ENCODE measurements around the gene KCNAB2. TPM values are rescaled to one million over a fixed set of nuclear protein-coding genes. Genes with fewer than 3 reads are reported as not detected.

Gene KCNAB2
- polyA plus RNA-seq, 3 donors = 11.5 to 178 (median 22.7) TPM

GRCh38 chr1:6136516-6137220 is 91.0 kb downstream of the KCNAB2 start:
- Mint-ChIP-seq H3K36me3 (no peaks in the 10 kb centered on the region), H3K9me3 (peaks cover 0 to 6% (median 2%) of the 10 kb centered on the region in 7 donors), H3K4me1 (no peaks in the 10 kb centered on the region), H3K4me3 (no peak overlapping the region), H3K27ac (peak overlapping the region in 1 of 7 donors; percentile 35), H3K27me3 (ENCODE audit: low read depth in 3 of 3) (peaks cover 0 to 8% (median 4%) of the 10 kb centered on the region in 3 donors)
- Histone ChIP-seq H3K9me3 (replicated peaks in 1 of 2; ENCODE audit: control insufficient read depth in 1 of 2, insufficient read depth in 1 of 2, low read length in 2 of 2) (no peaks in the 10 kb centered on the region), H3K27me3 (ENCODE audit: control insufficient read depth in 2 of 2, insufficient read depth in 2 of 2, low read length in 2 of 2) (no peaks in the 10 kb centered on the region), H3K4me1 (ENCODE audit: control insufficient read depth in 1 of 2, insufficient read depth in 2 of 2, low read length in 2 of 2) (no peaks in the 10 kb centered on the region), H2AFZ (ENCODE audit: insufficient read depth, low read depth, low read length, poor library complexity, severe bottlenecking) (no peak overlapping the region), H4K20me1 (ENCODE audit: insufficient read depth, low read length) (no peaks in the 10 kb centered on the region), H3K4me2 (replicated peaks; ENCODE audit: extremely low read depth, low read length, poor library complexity, severe bottlenecking) (no peak overlapping the region), H3K4me3 (replicated peaks in 1 of 3; ENCODE audit: low read depth in 2 of 3, low read length in 3 of 3) (no peak overlapping the region), H3K36me3 (replicated peaks in 1 of 2; ENCODE audit: control insufficient read depth in 1 of 2, insufficient read depth in 2 of 2, low read length in 2 of 2) (no peaks in the 10 kb centered on the region), H3K9ac (ENCODE audit: insufficient read depth, low read length, poor library complexity, severe bottlenecking) (no peak overlapping the region), H3K79me2 (ENCODE audit: insufficient read depth, low read length) (no peaks in the 10 kb centered on the region), H3K27ac (ENCODE audit: low read depth in 1 of 2, low read length in 2 of 2) (no peak overlapping the region)
- WGBS (ENCODE audit: insufficient coverage) = 95% methylated on average over 13 of the region's 16 CpGs
- intact Hi-C loops (cut with micrococcal nuclease) = no loop called here
- DNase-seq = no peak
- no peak for TF ChIP-seq CTCF (IDR thresholded peaks at IDR 0.05)

- no peak overlapping the region for H3K4me2 ChIP-seq (replicated peaks; ENCODE audit: extremely low read depth, low read length, poor library complexity, severe bottlenecking)
- Mint-ChIP-seq H3K27me3 (ENCODE audit: low read depth in 3 of 3) (peaks cover 0 to 10% (median 4%) of the 10 kb centered on the region in 3 donors), H3K4me3 (no peak overlapping the region), H3K4me1 (no peaks in the 10 kb centered on the region), H3K36me3 (no peaks in the 10 kb centered on the region), H3K9me3 (no peaks in the 10 kb centered on the region), H3K27ac (no peak overlapping the region)
- H3K36me3 ChIP-seq (replicated peaks in 1 of 2; ENCODE audit: control insufficient read depth in 1 of 2, insufficient read depth in 2 of 2, low read length in 2 of 2) = no peaks in the 10 kb centered on the region
- no peak for DNase-seq
- H3K27me3 ChIP-seq (ENCODE audit: control insufficient read depth in 2 of 2, insufficient read depth in 2 of 2, low read length in 2 of 2) = no peaks in the 10 kb centered on the region
- no peak overlapping the region for H2AFZ ChIP-seq (ENCODE audit: insufficient read depth, low read depth, low read length, poor library complexity, severe bottlenecking)
- H3K4me3 ChIP-seq (replicated peaks in 1 of 3; ENCODE audit: low read depth in 2 of 3, low read length in 3 of 3) = no peak overlapping the region
- no peaks in the 10 kb centered on the region for H4K20me1 ChIP-seq (ENCODE audit: insufficient read depth, low read length)
- no peaks in the 10 kb centered on the region for H3K4me1 ChIP-seq (ENCODE audit: control insufficient read depth in 1 of 2, insufficient read depth in 2 of 2, low read length in 2 of 2)
- no CpG with 5 or more reads among the region's 5 CpGs for WGBS (ENCODE audit: insufficient coverage)
- H3K79me2 ChIP-seq (ENCODE audit: insufficient read depth, low read length) = no peaks in the 10 kb centered on the region
- no peak overlapping the region for H3K27ac ChIP-seq (ENCODE audit: low read depth in 1 of 2, low read length in 2 of 2)
- H3K9ac ChIP-seq (ENCODE audit: insufficient read depth, low read length, poor library complexity, severe bottlenecking) = no peak overlapping the region
- TF ChIP-seq CTCF (IDR thresholded peaks at IDR 0.05) = no peak
- no peaks in the 10 kb centered on the region for H3K9me3 ChIP-seq (replicated peaks in 1 of 2; ENCODE audit: control insufficient read depth in 1 of 2, insufficient read depth in 1 of 2, low read length in 2 of 2)
- intact Hi-C loops (cut with micrococcal nuclease) = no loop called here
These were observed 92.1 kb downstream of the KCNAB2 start for GRCh38 chr1:6137758-6138157.
